GM12875 (cell line): ENCODE results near the gene GFER.

Source experiments
- H3K4me3 ChIP-seq: one replicate; pipeline ENCODE4 v1.5.1; 2011; ENCODE audit warnings: low read depth, low read length, control low read depth
- TF ChIP-seq, protein P1 (sequence below): IDR thresholded peaks from 2 replicates; pipeline ENCODE4 v1.5.1; 2011; ENCODE audit warnings: low read depth, mild to moderate bottlenecking, control low read depth, inconsistent platforms, low read length, moderate library complexity, borderline replicate concordance; ENCODE audit not compliant: insufficient read depth

GFER gene

GRCh38 chr16:1985466-1986150 lies 1.6 kb downstream of the GFER start:
- TF ChIP-seq, protein P1, sequence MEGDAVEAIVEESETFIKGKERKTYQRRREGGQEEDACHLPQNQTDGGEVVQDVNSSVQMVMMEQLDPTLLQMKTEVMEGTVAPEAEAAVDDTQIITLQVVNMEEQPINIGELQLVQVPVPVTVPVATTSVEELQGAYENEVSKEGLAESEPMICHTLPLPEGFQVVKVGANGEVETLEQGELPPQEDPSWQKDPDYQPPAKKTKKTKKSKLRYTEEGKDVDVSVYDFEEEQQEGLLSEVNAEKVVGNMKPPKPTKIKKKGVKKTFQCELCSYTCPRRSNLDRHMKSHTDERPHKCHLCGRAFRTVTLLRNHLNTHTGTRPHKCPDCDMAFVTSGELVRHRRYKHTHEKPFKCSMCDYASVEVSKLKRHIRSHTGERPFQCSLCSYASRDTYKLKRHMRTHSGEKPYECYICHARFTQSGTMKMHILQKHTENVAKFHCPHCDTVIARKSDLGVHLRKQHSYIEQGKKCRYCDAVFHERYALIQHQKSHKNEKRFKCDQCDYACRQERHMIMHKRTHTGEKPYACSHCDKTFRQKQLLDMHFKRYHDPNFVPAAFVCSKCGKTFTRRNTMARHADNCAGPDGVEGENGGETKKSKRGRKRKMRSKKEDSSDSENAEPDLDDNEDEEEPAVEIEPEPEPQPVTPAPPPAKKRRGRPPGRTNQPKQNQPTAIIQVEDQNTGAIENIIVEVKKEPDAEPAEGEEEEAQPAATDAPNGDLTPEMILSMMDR, result no peak
- peak overlapping the region; percentile 63 for H3K4me3 ChIP-seq

DNA sequence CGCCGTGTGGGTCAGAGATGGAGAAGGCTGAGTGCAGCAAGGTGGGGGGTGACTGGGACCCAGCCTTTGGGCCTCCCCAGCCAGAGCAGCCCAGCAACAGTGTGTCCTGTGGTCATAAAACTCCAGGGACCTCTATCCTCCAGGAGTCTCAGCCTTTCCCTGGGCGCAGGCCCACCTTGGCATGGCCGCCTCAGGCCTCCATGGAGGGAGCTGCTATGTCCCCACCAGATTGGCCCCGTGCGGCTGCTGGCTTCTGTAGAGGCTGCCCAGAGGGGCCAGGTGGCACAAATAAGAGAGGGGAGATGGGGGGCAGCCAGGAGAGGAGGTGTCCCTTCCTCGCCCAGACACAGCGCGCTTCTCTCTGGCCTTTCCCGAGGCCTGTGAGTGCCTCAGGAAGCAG lies 3.2 kb downstream of the GFER start:
- no peak overlapping the region for H3K4me3 ChIP-seq
- TF ChIP-seq, protein P1, result no peak

GRCh38 chr16:1989209-1990100 lies 5.5 kb downstream of the GFER start, which contains the start of gene SYNGR3:
TSS of gene SYNGR3 (plus strand) at chr16:1989970. CDS start at chr16:1990103, 133 bp downstream.
- H3K4me3 ChIP-seq, result peak within 1 kb of the TSS; percentile 44

DNA sequence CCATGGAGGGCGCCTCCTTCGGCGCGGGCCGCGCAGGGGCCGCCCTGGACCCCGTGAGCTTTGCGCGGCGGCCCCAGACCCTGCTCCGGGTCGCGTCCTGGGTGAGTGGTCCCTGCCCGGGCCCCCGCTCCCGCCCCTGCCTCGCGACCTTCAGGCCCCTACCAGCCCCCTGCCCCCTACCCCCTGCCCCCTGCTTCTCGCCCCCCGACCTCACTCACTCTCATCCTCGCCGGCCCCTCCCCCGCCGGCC lies 6.0 kb downstream of the GFER start:
- H3K4me3 ChIP-seq, result peak overlapping the region; percentile 44

More at GRCh38 chr16:1989209-1990100, 5.5 kb downstream of the GFER start, which contains the start of gene SYNGR3:
- TF ChIP-seq, protein P1, result no peak

DNA sequence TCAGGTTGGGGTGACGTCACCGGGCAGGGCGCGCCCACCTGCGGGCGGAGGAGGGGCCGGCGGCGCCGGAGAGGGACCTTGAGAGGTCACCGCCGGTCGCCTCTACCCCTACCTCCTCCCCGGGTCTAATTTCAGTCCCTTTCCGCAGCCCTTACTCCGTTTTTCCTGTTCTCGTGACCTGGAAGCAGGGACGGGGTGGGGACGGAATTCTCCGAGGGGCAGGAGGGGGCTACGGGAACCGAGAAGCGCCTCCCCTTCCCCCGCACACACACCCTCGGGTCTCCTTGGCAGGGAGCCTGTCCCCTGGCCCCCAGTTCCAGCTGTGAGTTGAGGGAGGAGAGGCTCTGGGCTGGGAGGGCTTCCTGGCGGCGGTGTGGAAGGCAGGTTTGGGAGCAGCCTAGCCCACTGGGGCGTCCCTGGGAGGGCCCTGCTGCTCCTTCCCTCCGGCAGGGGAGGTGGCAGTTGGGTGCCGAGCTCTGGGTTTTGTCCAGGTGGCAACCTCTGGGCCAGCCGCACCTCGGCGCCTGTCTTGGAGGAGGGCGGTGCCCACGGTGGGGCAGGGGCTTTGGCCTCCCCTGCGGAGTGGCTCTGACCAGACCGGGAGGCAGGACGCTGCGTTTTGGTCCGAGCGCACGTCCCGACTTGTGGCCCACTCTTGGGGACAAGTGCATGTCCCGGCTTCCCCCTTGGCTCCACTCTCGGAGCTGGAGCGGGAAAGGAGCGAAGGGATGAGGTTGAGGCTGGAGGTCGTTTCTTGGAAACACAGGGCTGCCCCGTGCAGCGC lies 6.5 kb downstream of the GFER start:
- peak overlapping the region; percentile 44 for H3K4me3 ChIP-seq
- TF ChIP-seq, protein P1, result no peak

More for the DNA sequence above, 6.0 kb downstream of the GFER start:
- TF ChIP-seq, protein P1, result no peak

DNA sequence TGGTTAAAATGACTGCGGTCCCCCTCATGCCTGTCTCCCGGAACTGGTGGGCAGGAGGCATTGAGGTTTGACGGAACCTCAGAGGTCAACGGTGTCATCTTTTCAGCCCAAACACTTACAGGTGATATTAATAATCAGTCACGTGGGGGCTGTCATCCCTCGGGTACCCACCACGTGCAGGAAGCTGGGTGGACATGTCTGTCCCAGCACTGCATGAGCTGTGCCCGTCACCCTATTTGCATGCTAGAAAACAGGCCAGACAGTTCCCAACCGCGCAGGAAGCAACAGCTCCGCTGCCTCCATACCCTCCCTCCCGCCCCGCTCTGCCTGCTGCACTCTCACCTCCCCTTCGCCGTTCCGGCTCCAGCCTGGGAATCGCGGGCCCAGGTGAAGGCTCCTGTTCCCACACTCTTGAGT lies 7.2 kb downstream of the GFER start:
- TF ChIP-seq, protein P1, result no peak
- H3K4me3 ChIP-seq, result no peak overlapping the region
